ENCODE measurements around the gene TPT1.
"Not testable (repeated sequence)": the region's sequence is repeated elsewhere in the genome, so short reads cannot be mapped to it uniquely, and the experiment has no call there.

The TPT1 gene

DNA sequence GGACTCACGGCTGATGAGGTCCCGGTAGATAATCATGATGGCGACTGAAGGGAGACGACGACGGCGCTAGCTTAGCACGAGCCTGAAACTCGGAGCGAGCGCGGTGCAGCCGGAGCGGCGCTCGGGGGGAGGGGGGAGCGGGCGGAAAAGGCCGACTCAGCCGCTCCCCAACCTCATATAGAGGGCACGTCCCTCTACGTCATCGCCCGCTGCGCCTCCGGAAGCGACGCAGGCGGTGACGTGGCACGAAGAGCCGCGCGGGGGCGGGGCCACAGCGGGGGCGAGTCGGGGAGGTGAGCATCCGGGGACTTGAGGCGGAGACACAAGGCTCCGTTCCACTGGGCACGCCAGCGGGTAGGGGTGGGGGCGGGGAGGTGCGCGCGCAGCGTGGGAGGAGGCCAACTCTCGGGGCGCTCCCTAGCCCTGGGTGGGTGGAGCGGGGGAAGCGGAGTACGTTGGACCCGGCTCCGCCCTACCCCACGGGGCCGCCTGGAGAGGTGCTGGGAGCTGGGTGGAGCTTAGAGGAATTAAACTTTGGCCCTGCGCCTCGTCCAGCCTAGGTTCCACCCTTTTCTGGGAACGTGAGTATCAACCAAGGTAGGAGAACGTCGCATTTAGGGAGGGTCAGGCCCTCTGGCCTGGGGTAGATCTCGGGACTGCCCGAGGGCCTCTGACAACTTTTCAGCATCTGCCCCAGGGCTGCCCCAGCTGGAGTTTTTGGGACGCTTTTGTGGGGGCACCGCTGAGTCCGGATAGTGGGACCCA, at the start of gene TPT1:
Gene TPT1, minus strand, starts transcription at position 150 of the 765 bp plus-strand sequence. Its CDS starts 114 bp downstream, at position 36.
- DNase-seq, result peak; percentile 99

DNA sequence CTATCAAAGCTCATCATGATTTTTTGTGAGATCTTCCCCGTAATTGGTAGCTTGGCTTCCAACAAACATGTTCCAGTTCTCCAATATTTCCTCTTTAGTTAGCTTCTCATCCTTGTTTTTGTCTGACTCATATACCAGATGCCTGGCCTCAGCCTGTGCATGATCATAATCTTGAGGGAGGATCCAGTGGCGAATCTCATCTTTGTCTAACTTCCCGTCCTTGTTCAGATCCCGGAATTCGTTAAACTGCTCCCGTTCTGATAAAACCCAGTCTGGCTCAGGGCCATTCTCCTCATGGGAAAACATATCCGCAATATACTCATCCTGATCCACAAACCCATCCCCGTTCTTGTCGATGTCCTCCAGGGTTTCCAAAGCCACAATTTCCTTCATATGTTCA, 49.4 kb upstream of the TPT1 start:
- not testable (repeated sequence) for DNase-seq

DNA sequence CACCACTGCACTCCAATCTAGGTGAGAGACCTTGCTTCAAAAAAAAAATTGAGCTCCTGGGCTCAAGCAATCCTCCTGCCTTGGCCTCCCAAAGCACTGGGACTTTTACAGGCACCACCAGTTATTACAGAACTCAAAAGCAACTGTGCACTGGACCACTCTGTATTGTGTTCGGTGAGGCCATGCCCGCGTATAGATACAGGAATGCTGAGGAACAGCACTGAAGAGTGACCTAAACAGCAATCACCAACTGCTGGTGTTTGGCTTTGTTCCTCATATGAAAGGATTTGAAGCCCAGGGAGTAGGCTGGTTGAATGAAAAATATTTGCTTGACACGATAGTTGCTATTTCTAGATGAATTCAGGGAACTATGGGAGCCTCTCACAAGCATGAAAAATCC, 47.7 kb upstream of the TPT1 start:
- no peak for DNase-seq

DNA sequence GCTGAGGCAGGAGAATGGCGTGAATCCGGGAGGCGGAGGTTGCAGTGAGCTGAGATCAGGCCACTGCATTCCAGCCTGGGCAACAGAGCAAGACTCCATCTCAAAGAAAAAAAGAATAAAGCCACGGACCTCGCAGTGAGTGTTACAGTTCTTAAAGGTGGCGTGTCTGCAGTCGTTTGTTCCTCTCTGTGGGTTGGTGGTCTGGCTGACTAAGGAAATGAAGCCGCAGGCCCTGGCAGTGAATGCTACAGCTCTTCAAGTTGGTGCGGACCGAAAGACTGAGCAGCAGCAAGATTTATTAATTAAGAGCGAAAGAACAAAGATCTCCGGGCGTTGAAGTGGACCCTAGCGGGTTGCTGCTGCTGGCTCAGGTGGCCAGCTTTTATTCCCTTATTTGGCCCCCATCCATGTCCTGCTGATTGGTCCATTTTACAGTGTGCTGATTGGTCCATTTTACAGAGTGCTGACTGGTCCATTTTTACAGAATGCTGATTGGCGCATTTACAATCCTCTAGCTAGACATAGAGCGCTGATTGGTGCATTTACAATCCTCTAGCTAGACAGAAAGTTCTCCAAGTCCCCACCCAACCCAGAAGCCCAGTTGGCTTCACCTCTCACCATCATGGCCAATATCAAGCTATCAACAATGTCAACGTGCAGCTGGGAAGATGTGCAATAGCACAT, 46.1 kb upstream of the TPT1 start:
- DNase-seq, result not testable (repeated sequence)

DNA sequence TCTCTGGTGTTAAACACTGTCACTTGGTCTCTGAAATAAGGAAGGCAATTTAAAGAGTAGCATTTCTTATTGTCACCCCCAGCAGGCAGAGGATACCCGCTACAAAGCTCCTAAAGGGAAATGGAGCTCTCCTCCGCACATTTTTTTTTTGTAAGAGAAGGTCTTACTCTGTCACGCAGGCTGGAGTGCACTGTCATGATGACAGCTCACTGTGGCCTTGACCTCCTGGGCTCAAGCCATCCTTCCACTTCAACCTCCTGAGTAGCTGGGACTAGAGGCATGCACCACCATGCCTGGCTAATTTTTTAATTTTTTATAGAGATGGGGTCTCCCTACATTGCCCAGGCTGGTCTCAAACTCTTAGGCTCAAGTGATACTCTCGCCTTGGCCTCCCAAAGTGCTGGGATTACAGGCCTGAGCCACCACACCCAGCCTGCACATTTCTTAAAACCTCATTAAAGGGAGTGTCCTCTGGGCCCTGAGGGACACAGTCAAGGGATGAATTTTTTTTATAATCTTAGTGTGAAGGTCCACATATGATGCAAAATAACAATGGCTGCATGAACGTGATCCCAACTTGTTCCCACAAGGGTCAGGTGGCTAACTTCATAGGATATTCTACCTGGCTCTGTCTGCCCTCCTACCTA, 45.0 kb upstream of the TPT1 start:
- no peak for DNase-seq

DNA sequence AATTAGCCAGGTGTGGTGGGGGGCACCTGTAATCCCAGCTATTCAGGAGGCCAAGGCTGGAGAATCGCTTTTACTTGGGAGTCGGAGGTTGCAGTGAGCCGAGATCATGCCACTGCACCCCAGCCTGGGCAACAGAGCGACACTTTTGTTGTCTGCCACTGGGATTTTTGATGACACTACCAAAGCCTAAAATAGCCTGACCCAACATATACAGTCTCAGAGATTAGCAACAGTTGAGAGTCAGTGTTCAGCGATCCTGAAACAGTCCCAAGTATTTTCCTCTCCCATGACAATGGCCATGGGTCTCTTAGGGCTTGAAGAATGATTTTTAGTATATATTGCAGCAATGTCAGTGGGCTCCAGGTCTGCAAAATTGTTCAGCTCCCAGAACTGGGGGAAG, 44.3 kb upstream of the TPT1 start:
- DNase-seq, result no peak

DNA sequence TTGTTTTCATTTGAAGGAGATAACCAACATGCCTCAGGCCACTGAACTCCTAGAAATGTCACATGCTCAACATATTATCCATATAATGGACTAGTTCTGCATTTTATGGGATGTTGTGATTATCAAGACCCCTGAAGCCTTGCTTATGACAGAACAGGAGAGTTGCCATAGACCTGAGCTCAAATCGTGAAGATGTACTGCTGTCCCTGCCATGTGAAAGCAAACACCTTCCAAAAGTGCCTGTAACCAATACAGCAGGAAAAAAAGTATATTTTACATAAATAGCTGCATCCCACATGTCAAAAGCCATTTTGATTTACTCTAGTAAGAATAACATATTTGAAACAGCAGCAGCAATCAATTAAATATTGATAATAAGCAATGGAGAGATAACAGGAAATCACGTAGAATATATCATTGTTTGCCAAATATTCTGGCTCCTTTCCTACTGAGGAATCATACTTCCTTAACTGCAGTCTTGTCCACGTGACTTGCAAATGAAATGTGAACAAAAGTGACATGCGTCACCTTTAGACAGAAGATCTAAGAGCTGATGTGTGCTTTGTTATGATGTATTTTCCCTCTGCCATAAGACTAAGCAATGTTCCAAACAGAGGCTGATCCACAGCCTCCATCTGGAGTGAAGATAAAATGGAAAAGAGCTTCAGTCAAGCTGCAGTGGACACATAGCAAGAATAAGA, 43.6 kb upstream of the TPT1 start:
- DNase-seq, result no peak

DNA sequence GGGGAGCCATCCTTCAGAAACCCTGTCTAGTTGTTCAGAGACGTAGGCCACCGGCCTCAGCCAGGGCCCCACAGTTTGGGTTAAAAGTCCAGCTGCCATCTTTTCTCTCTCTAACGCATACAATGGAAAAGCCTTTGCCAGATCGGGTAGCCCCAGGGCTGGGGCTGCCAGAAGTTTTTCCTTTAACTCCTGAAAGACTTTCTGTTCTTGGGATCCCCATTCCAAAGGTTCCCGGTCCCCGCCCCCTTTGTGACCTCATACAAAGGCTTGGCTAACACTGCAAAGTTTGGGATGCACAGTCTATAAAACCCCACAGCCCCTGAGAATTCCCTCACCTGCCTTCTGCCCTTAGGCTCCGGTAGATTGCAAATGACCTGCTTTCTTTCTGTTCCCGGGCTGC, 41.8 kb upstream of the TPT1 start:
- not testable (repeated sequence) for DNase-seq

DNA sequence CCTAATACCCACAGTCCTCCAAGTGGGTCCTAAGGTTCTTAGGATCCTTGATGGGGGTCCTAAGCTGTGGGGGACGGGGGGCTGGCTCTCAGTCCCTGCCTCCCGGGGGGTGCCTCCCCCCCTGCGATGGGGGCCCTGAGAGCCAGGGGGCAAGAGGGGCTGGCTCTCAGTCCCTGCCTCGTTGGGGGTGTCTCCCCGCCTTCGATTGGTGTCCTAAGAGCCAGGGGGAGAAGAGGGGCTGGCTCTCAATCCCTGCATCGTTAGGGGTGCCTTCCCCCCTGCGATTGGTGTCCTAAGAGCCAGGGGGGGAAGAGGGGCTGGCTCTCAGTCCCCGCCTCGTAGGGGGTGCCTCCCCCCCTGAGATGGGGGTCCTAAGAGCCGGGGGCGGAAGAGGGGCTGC, 40.2 kb upstream of the TPT1 start:
- DNase-seq, result no peak

DNA sequence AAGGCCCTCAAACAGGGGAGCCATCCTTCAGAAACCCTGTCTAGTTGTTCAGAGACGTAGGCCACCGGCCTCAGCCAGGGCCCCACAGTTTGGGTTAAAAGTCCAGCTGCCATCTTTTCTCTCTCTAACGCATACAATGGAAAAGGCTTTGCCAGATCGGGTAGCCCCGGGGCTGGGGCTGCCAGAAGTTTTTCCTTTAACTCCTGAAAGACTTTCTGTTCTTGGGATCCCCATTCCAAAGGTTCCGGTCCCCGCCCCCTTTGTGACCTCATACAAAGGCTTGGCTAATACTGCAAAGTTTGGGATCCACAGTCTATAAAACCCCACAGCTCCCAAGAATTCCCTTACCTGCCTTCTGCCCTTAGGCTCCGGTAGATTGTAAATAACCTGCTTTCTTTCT, 39.7 kb upstream of the TPT1 start:
- DNase-seq, result not testable (repeated sequence)

DNA sequence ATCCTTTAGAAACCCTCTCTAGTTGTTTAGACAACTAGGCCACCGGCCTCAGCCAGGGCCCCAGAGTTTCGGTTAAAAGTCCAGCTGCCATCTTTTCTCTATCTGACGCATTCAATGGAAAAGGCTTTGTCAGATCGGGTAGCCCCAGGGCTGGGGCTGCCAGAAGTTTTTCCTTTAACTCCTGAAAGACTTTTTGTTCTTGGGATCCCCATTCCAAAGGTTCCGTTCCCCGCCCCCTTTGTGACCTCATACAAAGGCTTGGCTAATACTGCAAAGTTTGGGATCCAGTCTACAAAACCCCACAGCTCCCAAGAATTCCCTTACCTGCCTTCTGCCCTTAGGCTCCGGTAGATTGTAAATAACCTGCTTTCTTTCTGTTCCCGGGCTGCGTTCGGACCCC, 38.5 kb upstream of the TPT1 start:
- not testable (repeated sequence) for DNase-seq

DNA sequence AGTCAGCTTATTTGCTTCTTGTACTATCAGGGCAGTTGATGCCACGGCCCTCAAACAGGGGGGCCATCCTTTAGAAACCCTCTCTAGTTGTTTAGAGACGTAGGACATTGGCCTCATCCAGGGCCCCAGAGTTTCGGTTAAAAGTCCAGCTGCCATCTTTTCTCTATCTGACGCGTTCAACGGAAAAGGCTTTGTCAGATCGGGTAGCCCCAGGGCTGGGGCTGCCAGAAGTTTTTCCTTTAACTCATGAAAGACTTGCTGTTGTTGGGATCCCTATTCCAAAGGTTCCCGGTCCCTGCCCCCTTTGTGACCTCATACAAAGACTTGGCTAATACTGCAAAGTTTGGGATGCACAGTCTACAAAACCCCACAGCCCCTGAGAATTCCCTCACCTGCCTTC, 37.8 kb upstream of the TPT1 start:
- not testable (repeated sequence) for DNase-seq

DNA sequence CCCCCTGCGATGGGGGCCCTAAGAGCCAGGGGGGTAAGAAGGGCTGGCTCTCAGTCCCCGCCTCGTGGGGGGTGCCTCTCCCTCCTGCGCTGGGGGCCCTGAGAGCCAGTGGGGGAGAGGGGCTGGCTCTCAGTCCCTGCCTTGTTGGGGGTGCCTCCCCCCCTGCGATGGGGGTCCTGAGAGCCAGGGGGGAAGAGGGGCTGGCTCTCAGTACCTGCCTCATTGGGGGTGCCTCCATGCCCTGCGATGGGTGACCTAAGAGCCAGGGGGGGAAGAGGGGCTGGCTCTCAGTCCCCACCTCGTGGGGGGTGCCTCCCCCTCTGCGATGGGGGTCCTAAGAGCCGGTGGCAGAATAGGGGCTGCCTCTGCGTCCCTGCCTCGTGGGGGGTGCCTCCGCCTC, 36.3 kb upstream of the TPT1 start:
- DNase-seq, result not testable (repeated sequence)

DNA sequence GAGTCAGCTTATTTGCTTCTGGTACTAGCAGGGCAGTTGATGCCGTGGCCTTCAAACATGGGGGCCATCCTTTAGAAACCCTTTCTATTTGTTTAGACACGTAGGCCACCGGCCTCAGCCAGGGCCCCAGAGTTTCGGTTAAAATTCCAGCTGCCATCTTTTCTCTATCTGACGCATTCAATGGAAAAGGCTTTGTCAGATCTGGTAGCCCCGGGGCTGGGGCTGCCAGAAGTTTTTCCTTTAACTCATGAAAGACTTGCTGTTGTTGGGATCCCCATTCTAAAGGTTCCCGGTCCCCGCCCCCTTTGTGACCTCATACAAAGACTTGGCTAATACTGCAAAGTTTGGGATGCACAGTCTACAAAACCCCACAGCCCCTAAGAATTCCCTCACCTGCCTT, 35.7 kb upstream of the TPT1 start:
- DNase-seq, result not testable (repeated sequence)

DNA sequence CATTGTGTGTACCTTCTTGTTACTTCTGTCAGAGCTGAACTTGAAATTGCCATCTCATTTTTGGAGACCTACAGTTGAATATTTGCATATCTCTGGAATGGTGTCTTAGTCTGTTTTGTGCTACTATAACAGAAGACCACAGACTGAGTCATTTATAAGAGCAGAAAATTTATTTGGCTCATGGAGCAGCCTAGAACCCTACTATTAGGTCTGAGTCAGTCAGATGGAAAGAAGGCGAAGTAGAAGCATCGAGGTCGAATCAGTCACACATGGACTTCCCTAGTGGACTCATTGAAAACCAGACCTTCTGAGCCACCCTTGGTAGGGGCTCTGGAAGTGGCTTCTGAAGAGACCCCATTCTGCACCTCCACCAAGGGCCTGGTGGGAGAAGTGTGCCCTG, 33.9 kb upstream of the TPT1 start:
- DNase-seq, result no peak

DNA sequence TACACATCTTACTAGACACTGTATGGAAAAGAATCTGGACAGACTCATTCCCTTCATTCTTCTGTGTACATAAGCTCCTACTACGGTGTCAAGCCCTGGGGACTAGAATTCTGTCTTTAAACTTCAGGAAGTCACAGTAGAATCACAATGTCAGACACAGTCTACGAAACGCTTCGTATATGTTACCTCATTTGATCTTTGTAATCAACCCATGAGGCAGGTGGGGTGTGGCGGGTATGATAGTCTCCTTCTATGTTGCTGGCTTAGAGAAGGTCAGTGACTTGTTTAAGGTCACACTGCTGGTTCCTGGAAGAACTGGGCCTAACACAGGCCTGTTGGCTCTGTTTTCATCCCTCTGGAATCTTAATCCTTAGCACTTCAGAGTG, 32.2 kb upstream of the TPT1 start:
- DNase-seq, result no peak

DNA sequence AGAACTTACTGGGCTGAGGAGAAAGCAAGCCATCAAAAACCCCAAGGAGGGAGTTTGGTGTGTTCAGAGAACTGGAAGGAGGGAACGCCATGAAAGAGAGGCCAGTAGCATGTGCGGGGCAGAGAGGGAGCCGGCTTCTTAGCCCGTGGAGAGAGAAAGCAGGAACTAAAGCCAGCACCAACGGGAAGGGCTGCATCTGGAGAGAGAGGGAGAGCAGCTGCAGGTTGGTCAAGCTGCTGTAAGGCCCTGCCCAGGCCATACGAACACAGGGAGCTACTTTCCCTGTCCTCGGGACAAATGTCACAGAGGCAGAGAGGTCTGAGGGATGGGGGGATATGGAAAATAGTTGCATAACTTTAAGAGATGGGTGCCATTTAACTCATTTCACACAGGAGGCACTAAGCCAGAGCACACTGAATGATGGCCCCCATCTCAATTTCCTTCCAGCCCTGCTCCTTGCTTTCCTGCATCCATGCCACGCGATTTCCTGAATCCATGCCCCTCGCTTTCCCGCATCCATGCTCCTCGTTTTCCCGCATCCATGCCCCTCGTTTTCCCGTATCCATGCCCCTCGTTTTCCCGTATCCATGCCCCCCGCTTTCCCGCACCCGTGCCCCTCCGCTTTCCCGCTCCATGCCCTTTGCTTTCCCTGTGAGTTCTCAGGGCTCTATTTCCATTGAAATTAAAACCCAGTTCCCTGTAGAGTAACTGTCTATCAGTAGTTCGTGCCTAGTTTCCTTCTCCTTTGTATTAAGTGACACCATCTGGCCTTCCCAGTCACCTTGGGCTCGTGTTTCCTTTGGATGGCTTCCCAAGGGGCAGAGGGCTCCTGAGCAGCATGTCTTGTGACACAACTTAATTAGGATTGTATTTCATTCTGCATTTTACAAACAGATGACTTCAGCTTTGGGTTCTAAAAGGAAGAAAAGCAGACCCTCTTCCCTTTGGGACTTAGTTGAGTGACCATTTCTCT, 31.5 kb upstream of the TPT1 start:
- DNase-seq, result no peak

DNA sequence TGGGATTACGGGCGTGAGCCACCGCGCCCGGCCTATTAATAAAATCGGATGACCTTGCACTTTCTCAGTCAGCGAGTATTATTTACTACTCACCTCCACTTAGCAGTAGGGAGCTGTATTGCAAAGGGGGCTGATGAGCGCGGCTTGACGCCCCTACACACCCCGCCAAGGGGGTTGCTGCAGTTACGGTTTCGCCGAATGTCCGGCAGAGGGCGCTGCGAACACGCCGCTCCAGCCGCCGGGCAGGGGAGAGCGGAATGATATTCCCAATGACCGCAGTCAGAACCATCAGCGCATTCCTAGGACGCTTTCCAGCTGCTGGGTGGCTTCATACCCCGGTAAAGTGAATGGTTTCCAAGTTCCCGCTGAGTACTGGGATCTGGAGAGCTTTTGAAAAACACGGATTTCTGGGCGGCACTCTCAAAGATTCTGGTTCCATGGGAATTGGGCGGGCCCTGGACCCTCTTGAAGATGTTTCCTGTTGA, 30.0 kb upstream of the TPT1 start:
- peak; percentile 43 for DNase-seq

DNA sequence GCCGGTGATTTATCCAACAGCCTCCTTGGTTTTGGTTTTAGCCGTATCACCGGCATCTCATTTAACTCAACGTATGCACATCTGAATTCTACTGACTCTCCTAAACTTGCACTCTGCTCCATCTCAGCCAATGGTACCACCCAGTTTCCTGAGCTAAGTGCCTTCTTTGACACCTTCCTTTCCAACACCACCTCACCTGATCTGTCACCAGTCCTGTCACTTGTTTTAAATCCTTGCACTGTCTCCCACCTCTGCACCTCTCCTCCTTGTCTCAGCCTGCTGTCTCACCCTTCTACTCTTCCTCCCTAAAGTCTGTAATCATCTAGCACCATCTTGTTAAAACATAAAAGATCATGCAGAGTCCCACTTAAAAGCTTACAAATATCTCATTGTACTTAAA, 28.1 kb upstream of the TPT1 start:
- no peak for DNase-seq

DNA sequence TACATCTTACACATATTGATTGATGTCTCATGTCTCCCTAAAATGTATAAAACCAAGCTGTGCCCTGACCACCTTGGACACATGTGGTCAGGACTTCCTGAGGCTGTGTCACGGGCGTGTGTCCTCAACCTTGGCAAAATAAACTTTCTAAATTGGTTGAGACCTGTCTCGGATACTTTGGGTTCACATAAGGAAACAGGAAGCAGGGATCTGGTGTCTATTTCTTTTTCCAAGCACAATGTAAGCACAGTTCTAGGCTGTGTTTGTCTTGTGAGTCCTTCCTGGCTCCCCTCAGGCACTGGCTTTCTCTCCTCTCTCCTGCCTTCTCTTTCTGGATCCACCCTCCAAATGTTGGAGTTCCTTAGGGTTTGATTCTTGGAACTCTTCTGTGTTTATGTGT, 27.6 kb upstream of the TPT1 start:
- DNase-seq, result no peak

DNA sequence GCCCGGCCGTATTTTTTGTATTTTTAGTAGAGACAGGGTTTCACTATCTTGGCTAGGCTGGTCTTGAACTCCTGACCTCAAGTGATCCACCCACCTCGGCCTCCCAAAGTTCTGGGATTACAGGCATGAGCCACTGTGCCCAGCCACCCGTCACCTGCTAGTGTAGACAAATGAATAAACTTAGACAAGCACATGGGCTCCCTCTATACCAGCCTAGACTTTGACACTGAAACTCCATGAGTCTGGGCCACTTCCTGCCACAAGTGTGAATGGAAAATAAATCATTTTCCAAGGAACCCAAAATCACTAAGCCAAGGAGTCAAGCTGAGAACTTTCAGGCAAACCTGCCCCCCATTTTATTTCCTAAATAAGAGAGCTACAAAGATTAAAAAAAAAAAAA, 27.0 kb upstream of the TPT1 start:
- DNase-seq, result no peak

DNA sequence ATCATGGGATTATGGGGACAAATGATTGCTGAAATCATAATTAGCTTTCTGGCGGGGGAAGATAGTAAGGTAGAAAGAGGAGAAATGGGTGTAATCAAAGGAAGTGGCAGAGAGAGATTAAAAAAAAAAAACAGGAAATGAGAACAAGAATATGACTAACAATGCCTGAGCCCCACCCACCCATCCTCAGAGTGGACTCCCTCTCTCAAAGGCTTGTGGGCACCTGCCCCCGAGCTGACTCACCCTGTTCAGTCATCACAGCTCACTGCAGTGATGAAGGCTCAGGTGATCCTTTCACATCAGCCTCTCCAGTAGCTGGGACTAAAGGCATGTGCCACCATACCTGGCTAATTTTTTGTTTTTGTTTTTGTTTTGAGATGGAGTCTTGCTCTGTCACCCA, 26.4 kb upstream of the TPT1 start:
- peak; percentile 95 for DNase-seq

Measured in activated CD4-positive, alpha-beta T cell treated with anti-CD3 and anti-CD28 coated beads, Interleukin-2, amount 50 U/mL, for 16 hours (primary cell).